PC-3 (cell line): Measurements from ENCODE around the gene KLHL36. TPM values are rescaled to one million over a fixed set of nuclear protein-coding genes. Genes with fewer than 3 reads are reported as not detected.
A peak's percentile ranks its signal among the peaks of the same experiment; 100 is the strongest.

Source experiments
- ATAC-seq: fragments of 200-7000 bp; cut with Tn5 transposase; 2 replicates; pipeline ENCODE4 v1.9.1; 2020; ENCODE audit warnings: mild to moderate bottlenecking, moderate library complexity
- BruUV-seq: library from RNA; stranded (reverse); fragments of 400-500 nt; replicated peaks from 2 replicates; lab custom pipeline; 2021; lab: Mats Ljungman, UMichigan
- CTCF ChIA-PET: fragments of 300-600 bp; sonication (Branson Sonifier 250); formaldehyde crosslinking; loops from one replicate; lab custom pipeline; 2022; ENCODE audit warnings: antibody characterized with exemption; lab: Charles Lee
- POLR2A ChIA-PET: fragments of 300-600 bp; sonication (Branson Sonifier 250); formaldehyde crosslinking; loops from one replicate; lab custom pipeline; 2022; ENCODE audit warnings: antibody characterized with exemption; ENCODE audit not compliant: unreplicated experiment; lab: Charles Lee
- DNase-seq: peaks from one replicate; pipeline ENCODE4 v3.0.0-alpha.2; 2015
- H2AFZ ChIP-seq: fragments of 300-600 bp; sonication (generic); 2 replicates; pipeline ENCODE4 v1.6.0; 2016; ENCODE audit warnings: antibody characterized with exemption, low read length
- H3F3A ChIP-seq: fragments of 300-600 bp; sonication (generic); one replicate; pipeline ENCODE4 v1.6.0; 2017; ENCODE audit warnings: antibody characterized with exemption, low read length, control low read depth, mild to moderate bottlenecking; ENCODE audit not compliant: unreplicated experiment
- H3K27ac ChIP-seq: fragments of 300-600 bp; sonication (generic); 2 replicates; pipeline ENCODE4 v1.5.1; 2016; ENCODE audit warnings: mild to moderate bottlenecking, low read length
- H3K27me3 ChIP-seq: fragments of 300-600 bp; sonication (generic); 2 replicates; pipeline ENCODE4 v1.6.1; 2016; ENCODE audit warnings: low read length, mixed read lengths
- H3K36me3 ChIP-seq: fragments of 300-600 bp; sonication (generic); 2 replicates; pipeline ENCODE4 v1.6.1; 2016; ENCODE audit warnings: low read depth, mixed run types, low read length, mixed read lengths
- H3K4me1 ChIP-seq: fragments of 300-600 bp; sonication (generic); 2 replicates; pipeline ENCODE4 v1.5.1; 2016; ENCODE audit warnings: low read length; ENCODE audit not compliant: insufficient read depth
- H3K4me2 ChIP-seq: fragments of 300-600 bp; sonication (generic); 2 replicates; pipeline ENCODE4 v1.6.0; 2016; ENCODE audit warnings: low read length
- H3K4me3 ChIP-seq: fragments of 300-600 bp; sonication (generic); 2 replicates; pipeline ENCODE4 v1.5.1; 2016; ENCODE audit warnings: mild to moderate bottlenecking, low read length, mixed read lengths
- H3K79me2 ChIP-seq: fragments of 300-600 bp; sonication (generic); 2 replicates; pipeline ENCODE4 v1.6.1; 2017; ENCODE audit warnings: low read length, mixed read lengths
- H3K9ac ChIP-seq: fragments of 300-600 bp; sonication (generic); 2 replicates; pipeline ENCODE4 v1.6.0; 2016; ENCODE audit warnings: mild to moderate bottlenecking, low read length
- H3K9me2 ChIP-seq: fragments of 300-600 bp; sonication (generic); replicated peaks from 2 replicates; pipeline ENCODE4 v1.6.1; 2016; ENCODE audit warnings: mixed run types, low read length, mixed read lengths
- H3K9me3 ChIP-seq: fragments of 300-600 bp; sonication (generic); 2 replicates; pipeline ENCODE4 v1.6.1; 2016; ENCODE audit warnings: low read length, mixed read lengths
- H4K20me1 ChIP-seq: fragments of 300-600 bp; sonication (generic); 2 replicates; pipeline ENCODE4 v1.6.1; 2016; ENCODE audit warnings: low read length, mixed read lengths
- CTCF ChIP-seq: fragments of 300-600 bp; sonication (generic); conservative IDR thresholded peaks from 2 replicates; pipeline ENCODE4 v1.5.1; 2017; ENCODE audit warnings: antibody characterized with exemption, low read depth, mild to moderate bottlenecking, low read length
- EZH2 ChIP-seq: fragments of 300-600 bp; sonication (generic); IDR thresholded peaks from one replicate; pipeline ENCODE4 v1.6.1; 2017; ENCODE audit warnings: antibody characterized with exemption, mild to moderate bottlenecking, low read length; ENCODE audit not compliant: unreplicated experiment
- EZH2phosphoT487 ChIP-seq: fragments of 300-600 bp; sonication (generic); IDR thresholded peaks from 2 replicates; pipeline ENCODE4 v1.6.1; 2018; ENCODE audit warnings: mild to moderate bottlenecking, antibody characterized with exemption, low read length, borderline replicate concordance
- intact Hi-C: fragments of 100-400 bp; cut with micrococcal nuclease; formaldehyde crosslinking; loops from 2 replicates; pipeline ENCODE4 v1.9.0; 2023
- total RNA-seq: library from RNA; depleted of rRNA; stranded (reverse); fragments of >200 nt; gene quantifications from 2 replicates; pipeline ENCODE4 v1.2.3, GENCODE V29; 2014

The KLHL36 gene
- total RNA-seq, 1 experiment from 2014 or later: 33.8 TPM

GRCh38 chr16:84638231-84638806, 10.0 kb upstream of the KLHL36 start:
- Histone ChIP-seq H3K9me3 (no peaks in the 10 kb centered on the region), H3K36me3 (no peaks in the 10 kb centered on the region), H3F3A (no peaks in the 10 kb centered on the region), H3K4me1 (peaks cover 21% of the 10 kb centered on the region), H3K27ac (no peak overlapping the region), H4K20me1 (no peaks in the 10 kb centered on the region), H3K4me3 (no peak overlapping the region), H3K27me3 (no peaks in the 10 kb centered on the region), H2AFZ (no peak overlapping the region), H3K9ac (no peak overlapping the region), H3K79me2 (0 out of 2 replicates have a peak, but pooled peaks cover 7% of the 10 kb centered on the region), H3K4me2 (no peak overlapping the region), H3K9me2 (no peaks in the 10 kb centered on the region)
- no TSS peak for BruUV-seq
- DNase-seq (no peak), ATAC-seq (no peak)
- POLR2A ChIA-PET: no interaction called here
- CTCF ChIA-PET: no interaction called here
- intact Hi-C loops: no loop called here
- no peak for TF ChIP-seq EZH2
- no peak for TF ChIP-seq CTCF
- TF ChIP-seq EZH2phosphoT487: no peak

GRCh38 chr16:84640145-84640544, 8.2 kb upstream of the KLHL36 start:
- intact Hi-C loops: no loop called here
- Histone ChIP-seq H3K4me2 (no peak overlapping the region), H3K9ac (no peak overlapping the region), H3K79me2 (0 out of 2 replicates have a peak, but pooled peaks cover 7% of the 10 kb centered on the region), H3K36me3 (no peaks in the 10 kb centered on the region), H3K9me2 (no peaks in the 10 kb centered on the region), H3F3A (no peaks in the 10 kb centered on the region), H3K9me3 (no peaks in the 10 kb centered on the region), H4K20me1 (no peaks in the 10 kb centered on the region), H3K4me3 (no peak overlapping the region), H2AFZ (no peak overlapping the region), H3K4me1 (peaks cover 25% of the 10 kb centered on the region), H3K27me3 (no peaks in the 10 kb centered on the region), H3K27ac (no peak overlapping the region)
- no peak for ATAC-seq
- CTCF ChIA-PET: no interaction called here
- no peak for DNase-seq
- POLR2A ChIA-PET: no interaction called here
- TF ChIP-seq CTCF: no peak
- no peak for TF ChIP-seq EZH2
- TF ChIP-seq EZH2phosphoT487: no peak
- no TSS peak for BruUV-seq

GRCh38 chr16:84641643-84642358, 6.5 kb upstream of the KLHL36 start:
- TF ChIP-seq EZH2: no peak
- TF ChIP-seq CTCF: no peak
- TF ChIP-seq EZH2phosphoT487: no peak
- ChIA-PET CTCF (no interaction called here), POLR2A (no interaction called here)
- H3K36me3 ChIP-seq: no peaks in the 10 kb centered on the region
- no peak overlapping the region for H2AFZ ChIP-seq
- ATAC-seq (no peak), DNase-seq (no peak)
- H3K4me1 ChIP-seq: peaks cover 25% of the 10 kb centered on the region
- no peaks in the 10 kb centered on the region for H3K9me3 ChIP-seq
- no peak overlapping the region for H3K9ac ChIP-seq
- no TSS peak for BruUV-seq
- H3K27ac ChIP-seq: no peak overlapping the region
- H3K4me2 ChIP-seq: peak overlapping the region; percentile 57
- H3K9me2 ChIP-seq: no peaks in the 10 kb centered on the region
- H3K27me3 ChIP-seq: no peaks in the 10 kb centered on the region
- no peak overlapping the region for H3K4me3 ChIP-seq
- no peaks in the 10 kb centered on the region for H4K20me1 ChIP-seq
- no peaks in the 10 kb centered on the region for H3F3A ChIP-seq
- intact Hi-C loops: no loop called here
- H3K79me2 ChIP-seq: 0 out of 2 replicates have a peak, but pooled peaks cover 7% of the 10 kb centered on the region
